Prostate gland (tissue), 2 donors: ENCODE results near the gene NEB. TPM values are rescaled to one million over a fixed set of nuclear protein-coding genes. Genes with fewer than 3 reads are reported as not detected.

Experiments used
- DNase-seq: peaks from one replicate; pipeline ENCODE4 v3.0.0-alpha.2; 2019; ENCODE audit warnings: low spot score
- H3K27ac ChIP-seq, 2 donors: fragments of 200-600 bp; sonication (generic); 2 replicates each; pipeline ENCODE4 v1.5.1; 2017 to 2019
- H3K27me3 ChIP-seq: fragments of 200-600 bp; sonication (generic); replicated peaks from 2 replicates; pipeline ENCODE4 v1.5.1; 2019; ENCODE audit not compliant: insufficient read depth
- H3K36me3 ChIP-seq, 2 donors: fragments of 200-600 bp; sonication (generic); 1 replicate in 1 of 2; 2 replicates in 1 of 2; pipeline versions ENCODE4 v1.5.1 to v1.8.1; 2017 to 2019
- H3K4me1 ChIP-seq: fragments of 200-600 bp; sonication (generic); replicated peaks from 2 replicates; pipeline ENCODE4 v1.5.1; 2019
- H3K4me3 ChIP-seq, 2 donors: fragments of 200-600 bp; sonication (generic); 2 replicates each; pipeline ENCODE4 v1.5.1; 2017 to 2019
- H3K9me3 ChIP-seq: fragments of 200-600 bp; sonication (generic); 2 replicates; pipeline ENCODE4 v1.5.1; 2017
- POLR2A ChIP-seq: fragments of 450-650 bp; IDR thresholded peaks from one replicate; pipeline ENCODE4 v1.6.1; 2016; ENCODE audit warnings: antibody characterized with exemption, mild to moderate bottlenecking
- POLR2AphosphoS5 ChIP-seq: sonication (generic); formaldehyde crosslinking; IDR thresholded peaks from one replicate; pipeline ENCODE4 v1.6.1; 2017; ENCODE audit warnings: antibody characterized with exemption
- WGBS: methylation state at CpG from one replicate; pipeline ENCODE4 v1.1.5; 2018; 5-methylcytosine and 5-hydroxymethylcytosine counted together
- intact Hi-C: fragments of 100-400 bp; cut with DNase I; formaldehyde crosslinking; loops from one replicate; pipeline ENCODE4 v1.14.2; 2022
- total RNA-seq, 2 donors: library from RNA; depleted of rRNA; stranded (reverse); fragments of >200 nt; gene quantifications; one replicate each; pipeline ENCODE4 v1.1.0, GENCODE V29; 2016
- TF ChIP-seq, protein P1 (sequence below), 4 experiments: fragments of 200-600 bp in 2 of 4; fragments of 450-650 bp in 2 of 4; sonication (generic) in 2 of 4; IDR thresholded peaks; 1 replicate in 3 of 4; 2 replicates in 1 of 4; pipeline ENCODE4 v1.5.1; 2016 to 2019; ENCODE audit warnings: antibody characterized with exemption in 4 of 4, mild to moderate bottlenecking in 2 of 4, moderate library complexity in 2 of 4

NEB gene
- total RNA-seq, 2 donors from 2014 or later: 7.3 to 57.9 TPM

DNA sequence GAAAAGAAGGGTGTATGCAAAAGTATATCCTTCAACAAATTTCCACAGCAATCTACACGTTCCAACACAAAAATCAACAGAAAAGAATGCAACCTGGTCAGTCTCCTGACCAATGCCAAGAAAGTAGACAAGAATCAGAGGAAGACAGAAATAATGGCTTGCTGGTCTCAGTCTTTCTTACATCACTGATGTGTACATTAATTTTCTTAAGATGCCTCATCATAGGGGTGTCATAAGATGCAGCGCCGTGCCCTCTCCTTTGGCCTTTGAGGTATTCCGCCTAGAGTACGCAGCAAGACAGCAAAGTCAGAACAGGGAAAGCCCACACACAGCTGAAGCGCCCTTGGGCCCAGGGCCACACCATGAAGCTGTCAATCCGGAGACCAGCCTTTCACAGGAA is 211.7 kb downstream of the NEB start:
- Histone ChIP-seq H3K4me1 (no peaks in the 10 kb centered on the region), H3K27me3 (no peaks in the 10 kb centered on the region), H3K9me3 (no peaks in the 10 kb centered on the region), H3K36me3 (no peaks in the 10 kb centered on the region), H3K4me3 (no peak overlapping the region), H3K27ac (no peak overlapping the region)
- 88% methylated on average over 7 of the region's 7 CpGs for WGBS
- TF ChIP-seq, protein P1, sequence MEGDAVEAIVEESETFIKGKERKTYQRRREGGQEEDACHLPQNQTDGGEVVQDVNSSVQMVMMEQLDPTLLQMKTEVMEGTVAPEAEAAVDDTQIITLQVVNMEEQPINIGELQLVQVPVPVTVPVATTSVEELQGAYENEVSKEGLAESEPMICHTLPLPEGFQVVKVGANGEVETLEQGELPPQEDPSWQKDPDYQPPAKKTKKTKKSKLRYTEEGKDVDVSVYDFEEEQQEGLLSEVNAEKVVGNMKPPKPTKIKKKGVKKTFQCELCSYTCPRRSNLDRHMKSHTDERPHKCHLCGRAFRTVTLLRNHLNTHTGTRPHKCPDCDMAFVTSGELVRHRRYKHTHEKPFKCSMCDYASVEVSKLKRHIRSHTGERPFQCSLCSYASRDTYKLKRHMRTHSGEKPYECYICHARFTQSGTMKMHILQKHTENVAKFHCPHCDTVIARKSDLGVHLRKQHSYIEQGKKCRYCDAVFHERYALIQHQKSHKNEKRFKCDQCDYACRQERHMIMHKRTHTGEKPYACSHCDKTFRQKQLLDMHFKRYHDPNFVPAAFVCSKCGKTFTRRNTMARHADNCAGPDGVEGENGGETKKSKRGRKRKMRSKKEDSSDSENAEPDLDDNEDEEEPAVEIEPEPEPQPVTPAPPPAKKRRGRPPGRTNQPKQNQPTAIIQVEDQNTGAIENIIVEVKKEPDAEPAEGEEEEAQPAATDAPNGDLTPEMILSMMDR (IDR thresholded peaks at IDR 0.05): no peak
- TF ChIP-seq POLR2A: no peak
- TF ChIP-seq POLR2AphosphoS5: no peak
- intact Hi-C loops: no loop called here
- DNase-seq: no peak

DNA sequence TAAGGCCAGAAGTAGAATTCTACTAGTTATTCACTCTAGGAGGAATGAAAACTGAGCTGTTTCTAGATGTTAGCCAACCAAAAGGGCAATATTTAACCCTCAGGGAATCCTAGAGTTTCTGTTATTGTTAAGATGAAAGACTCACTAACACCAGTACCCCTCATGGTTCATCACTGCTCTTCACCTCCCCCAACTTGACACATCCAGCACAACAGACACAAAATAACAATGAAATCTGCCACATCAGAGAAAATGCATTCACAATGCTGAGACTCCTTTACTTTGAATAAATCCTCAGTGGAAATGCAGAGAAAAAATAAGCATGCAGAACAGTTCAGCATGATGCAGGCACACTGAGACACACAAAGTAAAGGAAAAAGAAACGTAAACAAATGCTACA is 213.3 kb downstream of the NEB start:
- Histone ChIP-seq H3K36me3 (no peaks in the 10 kb centered on the region), H3K4me3 (no peak overlapping the region), H3K4me1 (no peaks in the 10 kb centered on the region), H3K27me3 (no peaks in the 10 kb centered on the region), H3K27ac (no peak overlapping the region), H3K9me3 (no peaks in the 10 kb centered on the region)
- intact Hi-C loops: no loop called here
- 64% methylated on average over 1 of the region's 1 CpG for WGBS
- DNase-seq: no peak
- no peak for TF ChIP-seq POLR2A
- TF ChIP-seq POLR2AphosphoS5: no peak
- TF ChIP-seq, protein P1 (IDR thresholded peaks at IDR 0.05): no peak

DNA sequence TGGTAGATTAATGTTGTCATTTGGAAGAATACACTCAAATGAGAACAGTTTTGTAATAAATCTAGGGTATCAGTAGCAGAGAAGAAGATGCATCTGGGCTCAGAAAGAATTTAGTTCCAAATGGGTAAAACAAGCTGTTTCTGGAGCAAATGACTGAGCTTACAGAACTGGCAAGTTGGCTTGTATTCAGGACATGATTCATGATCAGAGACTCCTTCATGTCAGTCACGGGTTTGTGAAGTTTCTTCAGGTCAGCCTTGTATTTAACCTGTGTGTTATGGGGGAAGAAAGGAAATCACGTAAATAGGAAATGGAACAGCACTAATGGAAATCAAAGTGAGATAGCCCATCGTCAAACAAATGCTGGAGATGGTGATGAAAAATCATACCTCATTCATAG is 215.5 kb downstream of the NEB start:
- intact Hi-C loops: no loop called here
- Histone ChIP-seq H3K4me1 (no peaks in the 10 kb centered on the region), H3K36me3 (no peaks in the 10 kb centered on the region), H3K27me3 (no peaks in the 10 kb centered on the region), H3K27ac (no peak overlapping the region), H3K4me3 (no peak overlapping the region), H3K9me3 (no peaks in the 10 kb centered on the region)
- 84% methylated on average over 3 of the region's 3 CpGs for WGBS
- TF ChIP-seq, protein P1 (IDR thresholded peaks at IDR 0.05): no peak
- no peak for TF ChIP-seq POLR2AphosphoS5
- no peak for TF ChIP-seq POLR2A
- DNase-seq: no peak

DNA sequence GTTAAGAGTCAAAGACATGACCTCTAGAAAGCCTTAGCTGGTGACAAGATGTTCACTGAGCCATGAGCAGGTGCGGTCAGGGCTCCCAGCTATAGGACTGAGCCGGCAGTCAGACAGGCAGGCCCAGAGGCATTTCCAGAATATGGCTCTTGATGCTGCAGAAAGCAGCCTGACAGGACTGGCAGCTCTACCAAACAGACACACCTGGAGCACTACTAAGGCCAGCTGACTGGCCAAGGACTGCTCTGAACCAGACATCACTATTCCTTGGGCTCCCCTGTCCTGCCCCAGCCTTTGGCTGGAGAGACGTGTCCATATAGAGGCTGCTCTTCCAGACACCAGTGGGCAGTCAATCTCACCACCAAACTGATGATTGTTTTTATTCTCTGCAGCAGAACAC is 225.8 kb downstream of the NEB start:
- no peaks in the 10 kb centered on the region for H3K36me3 ChIP-seq
- H3K27ac ChIP-seq: no peak overlapping the region
- intact Hi-C loops: no loop called here
- WGBS: 65% methylated on average over 3 of the region's 3 CpGs
- no peaks in the 10 kb centered on the region for H3K27me3 ChIP-seq
- no peaks in the 10 kb centered on the region for H3K9me3 ChIP-seq
- H3K4me3 ChIP-seq: no peak overlapping the region
- no peaks in the 10 kb centered on the region for H3K4me1 ChIP-seq
- DNase-seq: no peak
- TF ChIP-seq, protein P1 (IDR thresholded peaks at IDR 0.05): no peak

DNA sequence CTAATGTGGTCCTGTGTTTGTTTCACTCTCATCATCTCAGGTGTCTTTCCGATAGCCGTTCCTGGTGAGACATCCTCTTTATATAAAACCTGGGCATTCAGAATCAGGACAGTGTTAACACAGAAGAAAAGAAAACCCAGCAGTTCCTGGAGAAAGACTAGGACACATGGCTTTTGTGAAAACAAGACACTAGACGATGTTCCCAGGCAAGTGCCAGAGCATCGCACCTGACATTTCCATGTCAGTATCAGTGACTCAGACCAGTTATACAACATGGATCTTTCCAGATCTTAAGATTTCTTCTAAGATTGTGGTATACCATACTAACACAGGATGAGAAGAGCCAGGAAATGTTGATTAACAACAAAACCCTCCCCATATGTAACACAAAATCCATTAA is 228.1 kb downstream of the NEB start:
- Histone ChIP-seq H3K9me3 (no peaks in the 10 kb centered on the region), H3K4me3 (no peak overlapping the region), H3K4me1 (no peaks in the 10 kb centered on the region), H3K36me3 (no peaks in the 10 kb centered on the region), H3K27ac (no peak overlapping the region), H3K27me3 (no peaks in the 10 kb centered on the region)
- TF ChIP-seq POLR2A (no peak), POLR2AphosphoS5 (no peak)
- TF ChIP-seq, protein P1 (IDR thresholded peaks at IDR 0.05): no peak
- no peak for DNase-seq
- 94% methylated on average over 4 of the region's 4 CpGs for WGBS
- intact Hi-C loops: no loop called here
